Measurements from ENCODE around the gene ZBTB7A.

Gene ZBTB7A

DNA sequence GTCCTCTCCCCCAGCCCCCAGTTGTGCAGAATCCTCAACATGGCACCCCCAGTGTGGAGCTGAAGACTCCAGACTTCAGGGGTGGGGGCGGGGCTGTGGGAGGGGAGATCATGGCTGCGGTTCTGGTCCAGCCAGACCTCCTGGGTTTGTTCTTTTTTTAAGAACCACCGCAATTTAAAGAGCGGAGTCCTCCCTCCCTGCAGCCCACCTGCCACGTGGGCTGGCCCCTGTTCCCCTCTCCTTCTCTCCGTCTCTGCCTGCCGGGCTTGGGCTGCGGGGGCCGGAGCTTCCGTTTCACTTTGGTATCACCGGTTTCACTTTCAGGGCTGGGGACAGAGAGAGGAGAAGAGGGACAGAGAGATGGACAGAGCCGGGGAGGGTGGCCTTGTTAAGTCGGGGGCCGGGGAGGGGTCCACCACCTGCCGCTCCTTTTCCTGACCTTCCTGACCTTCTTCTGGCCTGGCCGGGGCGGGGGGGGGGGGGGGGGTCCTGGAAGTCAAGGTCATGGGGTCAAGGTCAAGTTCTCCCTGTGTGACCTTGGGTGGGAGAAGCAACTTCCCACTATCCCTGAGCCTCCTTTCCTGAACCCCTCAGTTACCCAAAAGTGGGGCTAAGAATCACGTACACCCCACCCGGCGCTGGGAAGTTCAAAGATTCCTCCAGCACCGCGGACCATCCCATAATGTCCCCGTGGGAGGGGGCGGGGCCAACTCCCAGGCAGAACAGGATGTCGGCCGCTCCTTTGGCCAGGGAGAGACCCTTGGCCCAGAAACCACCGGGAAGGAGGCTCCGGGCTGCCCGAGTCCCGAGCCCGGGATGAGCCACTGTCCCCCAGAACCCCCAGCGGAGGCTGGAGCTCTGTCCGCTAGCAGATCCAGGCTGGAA is 11.3 kb upstream of the ZBTB7A start:
- TF ChIP-seq GLIS2 (tag by site-specific recombination; IDR thresholded peaks at IDR 0.05) (0 out of 2 replicates have a peak, but pooled peaks have one; percentile 8), REPIN1 (tag by site-specific recombination; IDR thresholded peaks at IDR 0.05; ENCODE audit: low read depth) (no peak), BCL11B (tag by site-specific recombination; IDR thresholded peaks at IDR 0.05; ENCODE audit: low read depth) (no peak)
- TF ChIP-seq, protein P1, sequence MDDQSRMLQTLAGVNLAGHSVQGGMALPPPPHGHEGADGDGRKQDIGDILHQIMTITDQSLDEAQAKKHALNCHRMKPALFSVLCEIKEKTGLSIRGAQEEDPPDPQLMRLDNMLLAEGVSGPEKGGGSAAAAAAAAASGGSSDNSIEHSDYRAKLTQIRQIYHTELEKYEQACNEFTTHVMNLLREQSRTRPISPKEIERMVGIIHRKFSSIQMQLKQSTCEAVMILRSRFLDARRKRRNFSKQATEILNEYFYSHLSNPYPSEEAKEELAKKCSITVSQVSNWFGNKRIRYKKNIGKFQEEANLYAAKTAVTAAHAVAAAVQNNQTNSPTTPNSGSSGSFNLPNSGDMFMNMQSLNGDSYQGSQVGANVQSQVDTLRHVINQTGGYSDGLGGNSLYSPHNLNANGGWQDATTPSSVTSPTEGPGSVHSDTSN (CRISPR knock-in tag; IDR thresholded peaks at IDR 0.05) = no peak
- Histone ChIP-seq H3K9me3 (ENCODE audit: control insufficient read depth, insufficient read depth, low read depth, low read length) (no peaks in the 10 kb centered on the region), H3K4me1 (ENCODE audit: control insufficient read depth, insufficient read depth, low read length) (no peaks in the 10 kb centered on the region), H3K36me3 (ENCODE audit: control insufficient read depth in 2 of 2, insufficient read depth in 1 of 2, low read length in 2 of 2) (no peaks in the 10 kb centered on the region), H3K4me3 (ENCODE audit: low read depth, low read length) (no peak overlapping the region), H3K27ac (ENCODE audit: extremely low read depth, low read depth, low read length) (no peak overlapping the region)
- POLR2A ChIA-PET = no interaction called here
- CTCF ChIA-PET = interaction anchor here (0.6 to 1.2 kb wide), 2 partner anchors 62 to 92 kb away, joined by 3 read pairs; no protein-coding TSS in a partner anchor

- H3K27ac ChIP-seq (ENCODE audit: extremely low read depth, low read depth, low read length) = no peak overlapping the region
- H3K4me3 ChIP-seq (ENCODE audit: low read depth, low read length) = no peak overlapping the region
- CTCF ChIA-PET = interaction anchor here (0.6 to 1.2 kb wide), 2 partner anchors 91 to 447 kb away, joined by 3 read pairs; no protein-coding TSS in a partner anchor
- no peaks in the 10 kb centered on the region for H3K4me1 ChIP-seq (ENCODE audit: control insufficient read depth, insufficient read depth, low read length)
- H3K36me3 ChIP-seq (ENCODE audit: control insufficient read depth in 2 of 2, insufficient read depth in 1 of 2, low read length in 2 of 2) = no peaks in the 10 kb centered on the region
- no peaks in the 10 kb centered on the region for H3K9me3 ChIP-seq (ENCODE audit: control insufficient read depth, insufficient read depth, low read depth, low read length)
- TF ChIP-seq ZNF324 (tag by site-specific recombination; IDR thresholded peaks at IDR 0.05) = no peak
- TF ChIP-seq, protein P2, sequence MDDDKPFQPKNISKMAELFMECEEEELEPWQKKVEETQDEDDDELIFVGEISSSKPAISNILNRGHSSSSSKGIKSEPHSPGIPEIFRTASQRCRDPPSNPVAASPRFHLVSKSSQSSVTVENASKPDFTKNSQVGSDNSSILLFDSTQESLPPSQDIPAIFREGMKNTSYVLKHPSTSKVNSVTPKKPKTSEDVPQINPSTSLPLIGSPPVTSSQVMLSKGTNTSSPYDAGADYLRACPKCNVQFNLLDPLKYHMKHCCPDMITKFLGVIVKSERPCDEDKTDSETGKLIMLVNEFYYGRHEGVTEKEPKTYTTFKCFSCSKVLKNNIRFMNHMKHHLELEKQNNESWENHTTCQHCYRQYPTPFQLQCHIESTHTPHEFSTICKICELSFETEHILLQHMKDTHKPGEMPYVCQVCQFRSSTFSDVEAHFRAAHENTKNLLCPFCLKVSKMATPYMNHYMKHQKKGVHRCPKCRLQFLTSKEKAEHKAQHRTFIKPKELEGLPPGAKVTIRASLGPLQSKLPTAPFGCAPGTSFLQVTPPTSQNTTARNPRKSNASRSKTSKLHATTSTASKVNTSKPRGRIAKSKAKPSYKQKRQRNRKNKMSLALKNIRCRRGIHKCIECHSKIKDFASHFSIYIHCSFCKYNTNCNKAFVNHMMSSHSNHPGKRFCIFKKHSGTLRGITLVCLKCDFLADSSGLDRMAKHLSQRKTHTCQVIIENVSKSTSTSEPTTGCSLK (tag by site-specific recombination; IDR thresholded peaks at IDR 0.05) = no peak
- no peak for TF ChIP-seq ZSCAN30 (tag by site-specific recombination; IDR thresholded peaks at IDR 0.05)
- no peak for TF ChIP-seq KLF7 (tag by site-specific recombination; IDR thresholded peaks at IDR 0.05; ENCODE audit: borderline replicate concordance)
- TF ChIP-seq, protein P3, sequence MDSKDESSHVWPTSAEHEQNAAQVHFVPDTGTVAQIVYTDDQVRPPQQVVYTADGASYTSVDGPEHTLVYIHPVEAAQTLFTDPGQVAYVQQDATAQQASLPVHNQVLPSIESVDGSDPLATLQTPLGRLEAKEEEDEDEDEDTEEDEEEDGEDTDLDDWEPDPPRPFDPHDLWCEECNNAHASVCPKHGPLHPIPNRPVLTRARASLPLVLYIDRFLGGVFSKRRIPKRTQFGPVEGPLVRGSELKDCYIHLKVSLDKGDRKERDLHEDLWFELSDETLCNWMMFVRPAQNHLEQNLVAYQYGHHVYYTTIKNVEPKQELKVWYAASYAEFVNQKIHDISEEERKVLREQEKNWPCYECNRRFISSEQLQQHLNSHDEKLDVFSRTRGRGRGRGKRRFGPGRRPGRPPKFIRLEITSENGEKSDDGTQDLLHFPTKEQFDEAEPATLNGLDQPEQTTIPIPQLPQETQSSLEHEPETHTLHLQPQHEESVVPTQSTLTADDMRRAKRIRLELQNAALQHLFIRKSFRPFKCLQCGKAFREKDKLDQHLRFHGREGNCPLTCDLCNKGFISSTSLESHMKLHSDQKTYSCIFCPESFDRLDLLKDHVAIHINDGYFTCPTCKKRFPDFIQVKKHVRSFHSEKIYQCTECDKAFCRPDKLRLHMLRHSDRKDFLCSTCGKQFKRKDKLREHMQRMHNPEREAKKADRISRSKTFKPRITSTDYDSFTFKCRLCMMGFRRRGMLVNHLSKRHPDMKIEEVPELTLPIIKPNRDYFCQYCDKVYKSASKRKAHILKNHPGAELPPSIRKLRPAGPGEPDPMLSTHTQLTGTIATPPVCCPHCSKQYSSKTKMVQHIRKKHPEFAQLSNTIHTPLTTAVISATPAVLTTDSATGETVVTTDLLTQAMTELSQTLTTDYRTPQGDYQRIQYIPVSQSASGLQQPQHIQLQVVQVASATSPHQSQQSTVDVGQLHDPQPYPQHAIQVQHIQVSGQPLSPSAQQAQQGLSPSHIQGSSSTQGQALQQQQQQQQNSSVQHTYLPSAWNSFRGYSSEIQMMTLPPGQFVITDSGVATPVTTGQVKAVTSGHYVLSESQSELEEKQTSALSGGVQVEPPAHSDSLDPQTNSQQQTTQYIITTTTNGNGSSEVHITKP (tag by site-specific recombination; IDR thresholded peaks at IDR 0.05) = 0 out of 2 replicates have a peak, but pooled peaks have one; percentile 19
- TF ChIP-seq RBAK (tag by site-specific recombination; IDR thresholded peaks at IDR 0.05) = no peak
- POLR2A ChIA-PET = interaction anchor here (0.7 to 1.4 kb wide), 2 partner anchors 11 to 64 kb away, joined by 3 to 4 read pairs; no protein-coding TSS in a partner anchor
Observed at GRCh38 chr19:4077007-4077374, 10.3 kb upstream of the ZBTB7A start.

DNA sequence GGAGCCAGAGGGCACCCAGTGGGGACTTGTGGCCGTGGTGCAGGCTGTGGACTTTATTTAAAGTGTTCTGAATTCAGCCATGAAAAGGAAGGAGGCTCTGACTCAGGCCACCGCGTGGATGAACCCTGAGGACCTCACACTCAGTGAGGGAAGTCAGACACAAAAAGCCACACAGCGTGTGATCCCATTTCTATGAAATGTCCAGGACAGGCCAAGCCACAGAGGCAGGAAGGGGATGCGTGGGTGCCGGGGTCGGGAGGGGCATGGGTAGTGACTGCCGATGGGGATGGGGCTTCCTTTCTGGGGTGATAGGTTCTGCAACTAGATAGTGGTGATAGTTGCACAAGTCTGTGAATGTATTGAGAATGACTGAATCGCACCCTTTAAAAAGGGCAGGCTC is 8.7 kb upstream of the ZBTB7A start:
- ChIA-PET POLR2A (interaction anchor here (0.7 kb wide), 1 partner anchor 105 kb away, joined by 3 read pairs; the partner anchor contains the start of gene DAPK3), CTCF (interaction anchor here (0.6 to 0.9 kb wide), 2 partner anchors 68 to 90 kb away, joined by 3 read pairs; no protein-coding TSS in a partner anchor)
- Histone ChIP-seq H3K9me3 (ENCODE audit: control insufficient read depth, insufficient read depth, low read depth, low read length) (no peaks in the 10 kb centered on the region), H3K36me3 (ENCODE audit: control insufficient read depth in 2 of 2, insufficient read depth in 1 of 2, low read length in 2 of 2) (no peaks in the 10 kb centered on the region), H3K4me3 (ENCODE audit: low read depth, low read length) (no peak overlapping the region), H3K27ac (ENCODE audit: extremely low read depth, low read depth, low read length) (no peak overlapping the region), H3K4me1 (ENCODE audit: control insufficient read depth, insufficient read depth, low read length) (no peaks in the 10 kb centered on the region)
- no peak for TF ChIP-seq HOXD13 (CRISPR knock-in tag; IDR thresholded peaks at IDR 0.05; ENCODE audit: borderline replicate concordance)
- TF ChIP-seq, protein P4, sequence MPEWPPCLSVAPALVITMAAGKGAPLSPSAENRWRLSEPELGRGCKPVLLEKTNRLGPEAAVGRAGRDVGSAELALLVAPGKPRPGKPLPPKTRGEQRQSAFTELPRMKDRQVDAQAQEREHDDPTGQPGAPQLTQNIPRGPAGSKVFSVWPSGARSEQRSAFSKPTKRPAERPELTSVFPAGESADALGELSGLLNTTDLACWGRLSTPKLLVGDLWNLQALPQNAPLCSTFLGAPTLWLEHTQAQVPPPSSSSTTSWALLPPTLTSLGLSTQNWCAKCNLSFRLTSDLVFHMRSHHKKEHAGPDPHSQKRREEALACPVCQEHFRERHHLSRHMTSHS (tag by site-specific recombination; IDR thresholded peaks at IDR 0.05) = no peak
- no peak for TF ChIP-seq ZNF362 (tag by site-specific recombination; IDR thresholded peaks at IDR 0.05)
- TF ChIP-seq ZBTB7A (tag by site-specific recombination; IDR thresholded peaks at IDR 0.05; ENCODE audit: low read depth) = no peak
- TF ChIP-seq, protein P5, sequence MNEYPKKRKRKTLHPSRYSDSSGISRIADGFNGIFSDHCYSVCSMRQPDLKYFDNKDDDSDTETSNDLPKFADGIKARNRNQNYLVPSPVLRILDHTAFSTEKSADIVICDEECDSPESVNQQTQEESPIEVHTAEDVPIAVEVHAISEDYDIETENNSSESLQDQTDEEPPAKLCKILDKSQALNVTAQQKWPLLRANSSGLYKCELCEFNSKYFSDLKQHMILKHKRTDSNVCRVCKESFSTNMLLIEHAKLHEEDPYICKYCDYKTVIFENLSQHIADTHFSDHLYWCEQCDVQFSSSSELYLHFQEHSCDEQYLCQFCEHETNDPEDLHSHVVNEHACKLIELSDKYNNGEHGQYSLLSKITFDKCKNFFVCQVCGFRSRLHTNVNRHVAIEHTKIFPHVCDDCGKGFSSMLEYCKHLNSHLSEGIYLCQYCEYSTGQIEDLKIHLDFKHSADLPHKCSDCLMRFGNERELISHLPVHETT (tag by site-specific recombination; IDR thresholded peaks at IDR 0.05) = no peak
- TF ChIP-seq ZNF561 (tag by site-specific recombination; IDR thresholded peaks at IDR 0.05; ENCODE audit: borderline replicate concordance) = no peak
- TF ChIP-seq ZNF10 (tag by site-specific recombination; IDR thresholded peaks at IDR 0.05) = no peak

All from HEK293 (cell line).